Measurements from ENCODE around the gene VCL.
"Not testable (repeated sequence)": the region's sequence is repeated elsewhere in the genome, so short reads cannot be mapped to it uniquely, and the experiment has no call there.

Gene VCL

GRCh38 chr10:73997787-73998622, at the start of gene VCL:
TSS of gene VCL (plus strand) at chr10:73998116. CDS start at chr10:73998208, 92 bp downstream.
- peak; percentile 88 to 94 for DNase-seq (ENCODE audit: low read depth in 2 of 2)

- no peak for DNase-seq (ENCODE audit: low read depth in 2 of 2)
These were observed 48.8 kb upstream of the VCL start for GRCh38 chr10:73948947-73949633.

GRCh38 chr10:73950155-73950948, 47.6 kb upstream of the VCL start:
- DNase-seq (ENCODE audit: low read depth in 2 of 2) = no peak

GRCh38 chr10:73953665-73954064, 44.3 kb upstream of the VCL start:
- DNase-seq (ENCODE audit: low read depth in 2 of 2) = no peak

- no peak for DNase-seq (ENCODE audit: low read depth in 2 of 2)
These were observed 43.2 kb upstream of the VCL start for GRCh38 chr10:73954737-73955136.

GRCh38 chr10:73955719-73956118, 42.2 kb upstream of the VCL start:
- no peak for DNase-seq (ENCODE audit: low read depth in 2 of 2)

GRCh38 chr10:73956476-73957359, 41.2 kb upstream of the VCL start:
- DNase-seq (ENCODE audit: low read depth in 2 of 2) = no peak

GRCh38 chr10:73959484-73960243, 38.3 kb upstream of the VCL start:
- no peak for DNase-seq (ENCODE audit: low read depth in 2 of 2)

- DNase-seq (ENCODE audit: low read depth in 2 of 2) = no peak
These were observed 35.5 kb upstream of the VCL start for GRCh38 chr10:73962386-73962785.

GRCh38 chr10:73963533-73963932, 34.4 kb upstream of the VCL start:
- not testable (repeated sequence) for DNase-seq (ENCODE audit: low read depth in 2 of 2)

GRCh38 chr10:73964743-73965142, 33.2 kb upstream of the VCL start:
- DNase-seq (ENCODE audit: low read depth in 2 of 2) = no peak

GRCh38 chr10:73965267-73965889, 32.5 kb upstream of the VCL start:
- not testable (repeated sequence) for DNase-seq (ENCODE audit: low read depth in 2 of 2)

- no peak for DNase-seq (ENCODE audit: low read depth in 2 of 2)
These were observed 31.8 kb upstream of the VCL start for GRCh38 chr10:73965890-73966768.

GRCh38 chr10:73967022-73967429, 30.9 kb upstream of the VCL start:
- DNase-seq (ENCODE audit: low read depth in 2 of 2) = no peak

GRCh38 chr10:73967544-73967943, 30.4 kb upstream of the VCL start:
- DNase-seq (ENCODE audit: low read depth in 2 of 2) = no peak

- peak; percentile 17 to 19 for DNase-seq (ENCODE audit: low read depth in 2 of 2)
These were observed 29.8 kb upstream of the VCL start for GRCh38 chr10:73968098-73968521.

- no peak for DNase-seq (ENCODE audit: low read depth in 2 of 2)
These were observed 28.6 kb upstream of the VCL start for GRCh38 chr10:73969224-73969841.

GRCh38 chr10:73970845-73971244, 27.1 kb upstream of the VCL start:
- DNase-seq (ENCODE audit: low read depth in 2 of 2) = no peak

Measured in stimulated activated CD8-positive, alpha-beta memory T cell treated with anti-CD3 and anti-CD28 coated beads, Interleukin-7, amount 100 ng/mL, for 4 hours (primary cell).